IgD-negative memory B cell (primary cell): Measurements from ENCODE around the gene KIRREL3. TPM values are rescaled to one million over a fixed set of nuclear protein-coding genes. Genes with fewer than 3 reads are reported as not detected.
A peak's percentile ranks its signal among the peaks of the same experiment; 100 is the strongest.

ENCODE experiments used
- H3K27ac Mint-ChIP-seq, 3 donors: one replicate each; pipeline ENCODE4 v1.8.0; 2020 to 2022; ENCODE audit warnings: mild to moderate bottlenecking in 3 of 3, mixed read lengths in 3 of 3, moderate library complexity in 1 of 3
- H3K27me3 Mint-ChIP-seq: one replicate; pipeline ENCODE4 v1.8.0; 2021; ENCODE audit warnings: mixed read lengths
- H3K36me3 Mint-ChIP-seq: one replicate; pipeline ENCODE4 v1.8.0; 2020; ENCODE audit warnings: mild to moderate bottlenecking, mixed read lengths
- H3K4me1 Mint-ChIP-seq, 3 donors: one replicate each; pipeline ENCODE4 v1.8.0; 2020 to 2022; ENCODE audit warnings: mixed read lengths in 3 of 3, mild to moderate bottlenecking in 1 of 3
- H3K4me3 Mint-ChIP-seq, 4 donors: one replicate each; pipeline ENCODE4 v1.8.0; 2020 to 2022; ENCODE audit warnings: mild to moderate bottlenecking in 4 of 4, mixed read lengths in 4 of 4, moderate library complexity in 3 of 4
- H3K9me3 Mint-ChIP-seq, 3 donors: one replicate each; pipeline ENCODE4 v1.8.0; 2020 to 2021; ENCODE audit warnings: mixed read lengths in 3 of 3, mild to moderate bottlenecking in 1 of 3
- polyA plus RNA-seq: library from polyadenylated mRNA; unstranded; fragments of 300-500 nt; fragmentation: Illumina TruSeq; gene quantifications from one replicate; pipeline ENCODE4 v1.2.3, GENCODE V29; 2021

The KIRREL3 gene
- polyA plus RNA-seq, 1 donor from 2014 or later = not detected

DNA sequence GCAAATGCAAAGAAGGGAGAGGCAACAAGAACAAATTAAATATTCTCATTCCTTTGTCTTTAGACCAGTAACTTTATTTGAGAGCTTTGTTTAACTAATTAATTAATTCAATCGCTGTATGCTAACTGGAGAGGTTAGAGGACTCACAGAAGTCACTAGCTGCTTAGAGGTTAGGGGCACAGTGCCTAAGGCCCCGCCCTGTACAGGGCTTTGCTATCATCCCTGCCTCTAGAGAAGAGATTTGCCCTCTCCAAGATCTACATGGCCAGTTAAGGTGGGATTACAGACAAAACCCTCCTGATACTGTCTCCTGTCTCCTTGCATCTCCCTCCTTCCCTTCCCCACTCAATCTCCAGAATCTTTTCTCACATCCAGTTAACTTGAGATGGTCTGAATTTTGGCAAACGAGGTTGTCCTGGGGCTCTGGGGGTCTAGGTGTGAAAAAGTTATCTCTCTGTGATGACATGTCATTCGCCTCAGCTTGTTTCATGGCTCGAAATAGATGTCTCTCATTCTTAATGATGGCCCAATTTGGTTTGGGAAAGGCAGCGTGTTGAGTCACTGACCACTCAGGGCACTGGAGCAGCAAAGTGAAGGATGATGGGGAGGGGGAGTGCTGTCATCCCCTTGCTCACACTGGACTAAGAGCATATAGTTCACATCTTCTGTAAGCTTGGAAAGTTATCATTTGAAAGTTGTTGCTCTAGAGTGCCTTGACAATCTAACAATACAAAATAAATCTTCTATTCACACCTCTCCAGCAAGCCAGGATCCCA lies 190.9 kb downstream of the KIRREL3 start:
- peaks cover 3% of the 10 kb centered on the region for H3K27me3 Mint-ChIP-seq
- H3K27ac Mint-ChIP-seq = no peak overlapping the region
- peaks cover 0 to 2% (median 0%) of the 10 kb centered on the region in 3 donors for H3K9me3 Mint-ChIP-seq
- H3K4me3 Mint-ChIP-seq = no peak overlapping the region
- H3K4me1 Mint-ChIP-seq = no peaks in the 10 kb centered on the region
- H3K36me3 Mint-ChIP-seq = no peaks in the 10 kb centered on the region

- Mint-ChIP-seq H3K27ac (no peak overlapping the region), H3K9me3 (no peaks in the 10 kb centered on the region), H3K36me3 (no peaks in the 10 kb centered on the region), H3K4me3 (no peak overlapping the region), H3K27me3 (no peaks in the 10 kb centered on the region), H3K4me1 (no peaks in the 10 kb centered on the region)
Observed at GRCh38 chr11:126808836-126809235, 191.7 kb downstream of the KIRREL3 start.

- Mint-ChIP-seq H3K27ac (no peak overlapping the region), H3K36me3 (no peaks in the 10 kb centered on the region), H3K27me3 (no peaks in the 10 kb centered on the region), H3K4me3 (no peak overlapping the region), H3K9me3 (no peaks in the 10 kb centered on the region), H3K4me1 (no peaks in the 10 kb centered on the region)
Observed at GRCh38 chr11:126808296-126808695, 192.3 kb downstream of the KIRREL3 start.

GRCh38 chr11:126805870-126806269 lies 194.7 kb downstream of the KIRREL3 start:
- H3K4me1 Mint-ChIP-seq = no peaks in the 10 kb centered on the region
- no peak overlapping the region for H3K4me3 Mint-ChIP-seq
- H3K36me3 Mint-ChIP-seq = no peaks in the 10 kb centered on the region

GRCh38 chr11:126804363-126804762 lies 196.2 kb downstream of the KIRREL3 start:
- no peak overlapping the region for H3K27ac Mint-ChIP-seq
- H3K4me1 Mint-ChIP-seq = no peaks in the 10 kb centered on the region
- H3K36me3 Mint-ChIP-seq = no peaks in the 10 kb centered on the region
- no peaks in the 10 kb centered on the region for H3K27me3 Mint-ChIP-seq
- no peaks in the 10 kb centered on the region for H3K9me3 Mint-ChIP-seq
- H3K4me3 Mint-ChIP-seq = no peak overlapping the region

More at GRCh38 chr11:126805870-126806269, 194.7 kb downstream of the KIRREL3 start:
- Mint-ChIP-seq H3K9me3 (no peaks in the 10 kb centered on the region), H3K27me3 (no peaks in the 10 kb centered on the region), H3K27ac (no peak overlapping the region)

DNA sequence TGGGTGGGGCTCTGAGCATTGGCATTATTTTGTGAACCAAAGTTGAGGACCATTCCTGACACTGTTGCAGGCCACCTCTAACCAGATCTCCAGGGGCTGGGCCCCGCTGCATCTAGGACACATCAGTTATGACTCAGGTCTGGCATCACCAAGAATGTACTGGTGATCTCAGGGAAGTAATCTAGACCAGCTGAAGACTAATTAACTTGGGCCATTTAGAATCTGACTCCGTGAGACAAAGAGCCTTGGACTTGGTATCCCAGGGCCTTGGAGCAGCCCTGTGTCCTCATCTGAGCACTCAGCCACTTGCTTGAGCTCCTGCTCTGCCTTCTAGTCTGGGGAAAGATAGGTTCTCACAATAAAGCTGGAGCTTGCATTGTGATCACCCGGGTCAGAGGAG lies 200.6 kb downstream of the KIRREL3 start:
- H3K27ac Mint-ChIP-seq = no peak overlapping the region
- H3K4me1 Mint-ChIP-seq = no peaks in the 10 kb centered on the region
- H3K9me3 Mint-ChIP-seq = peaks cover 3 to 5% (median 5%) of the 10 kb centered on the region in 3 donors
- no peaks in the 10 kb centered on the region for H3K36me3 Mint-ChIP-seq
- no peaks in the 10 kb centered on the region for H3K27me3 Mint-ChIP-seq
- no peak overlapping the region for H3K4me3 Mint-ChIP-seq

GRCh38 chr11:126797457-126798169 lies 203.0 kb downstream of the KIRREL3 start:
- no peaks in the 10 kb centered on the region for H3K4me1 Mint-ChIP-seq
- peak overlapping the region in 1 of 4 donors; percentile 44 for H3K4me3 Mint-ChIP-seq
- H3K27me3 Mint-ChIP-seq = no peaks in the 10 kb centered on the region
- H3K9me3 Mint-ChIP-seq = peaks cover 5 to 6% (median 5%) of the 10 kb centered on the region in 3 donors
- H3K36me3 Mint-ChIP-seq = no peaks in the 10 kb centered on the region
- no peak overlapping the region for H3K27ac Mint-ChIP-seq

DNA sequence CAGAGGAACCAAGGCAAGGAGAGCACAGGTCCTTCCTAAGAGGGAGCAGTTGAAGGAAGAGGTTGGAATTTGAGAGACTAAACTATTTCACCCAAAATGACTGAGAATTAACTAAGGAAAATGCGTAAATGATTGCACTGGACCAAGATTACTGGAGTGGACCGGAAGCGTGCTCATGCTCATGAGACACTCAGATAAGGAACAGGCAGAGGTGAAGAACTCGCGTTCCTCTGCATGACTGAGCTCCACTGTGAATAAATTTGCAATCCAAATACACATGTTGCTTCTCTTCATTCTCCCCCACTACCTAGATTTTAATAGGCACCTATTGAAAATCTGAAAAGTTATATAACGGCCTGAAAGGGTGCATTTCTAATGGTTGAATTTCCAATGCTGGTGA lies 207.0 kb downstream of the KIRREL3 start:
- no peak overlapping the region for H3K27ac Mint-ChIP-seq
- H3K27me3 Mint-ChIP-seq = peaks cover 2% of the 10 kb centered on the region
- peaks cover 0 to 5% (median 4%) of the 10 kb centered on the region in 3 donors for H3K9me3 Mint-ChIP-seq
- H3K4me3 Mint-ChIP-seq = no peak overlapping the region
- H3K4me1 Mint-ChIP-seq = no peaks in the 10 kb centered on the region
- H3K36me3 Mint-ChIP-seq = no peaks in the 10 kb centered on the region

- no peak overlapping the region for H3K27ac Mint-ChIP-seq
- no peaks in the 10 kb centered on the region for H3K36me3 Mint-ChIP-seq
- H3K4me1 Mint-ChIP-seq = no peaks in the 10 kb centered on the region
- peaks cover 0 to 5% (median 4%) of the 10 kb centered on the region in 3 donors for H3K9me3 Mint-ChIP-seq
- H3K27me3 Mint-ChIP-seq = peaks cover 2% of the 10 kb centered on the region
- H3K4me3 Mint-ChIP-seq = no peak overlapping the region
Observed at GRCh38 chr11:126791991-126792390, 208.6 kb downstream of the KIRREL3 start.

DNA sequence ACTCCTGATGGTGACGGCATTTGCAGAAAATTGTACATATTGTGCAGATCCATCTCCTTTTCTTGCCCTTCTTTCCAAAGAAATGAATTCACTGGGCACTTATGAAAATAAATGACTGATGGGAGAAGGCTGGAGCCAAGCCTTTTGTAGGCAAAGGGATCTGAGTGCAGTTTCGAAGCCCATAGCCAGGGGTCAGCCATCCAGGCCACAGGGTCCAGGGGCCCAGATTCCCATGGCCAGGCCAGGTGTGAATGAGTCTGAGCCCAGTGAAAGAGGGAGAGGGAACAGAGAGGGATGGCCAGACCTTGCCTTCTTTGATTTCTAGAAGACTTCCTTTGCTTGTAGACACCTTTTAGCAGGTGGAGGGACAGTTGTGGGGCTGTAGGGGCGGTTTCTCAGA lies 209.1 kb downstream of the KIRREL3 start:
- no peak overlapping the region for H3K4me3 Mint-ChIP-seq
- peaks cover 0 to 5% (median 4%) of the 10 kb centered on the region in 3 donors for H3K9me3 Mint-ChIP-seq
- H3K36me3 Mint-ChIP-seq = no peaks in the 10 kb centered on the region
- no peak overlapping the region for H3K27ac Mint-ChIP-seq
- peaks cover 2% of the 10 kb centered on the region for H3K27me3 Mint-ChIP-seq
- H3K4me1 Mint-ChIP-seq = no peaks in the 10 kb centered on the region

- no peaks in the 10 kb centered on the region for H3K36me3 Mint-ChIP-seq
- no peaks in the 10 kb centered on the region for H3K4me1 Mint-ChIP-seq
- H3K27ac Mint-ChIP-seq = no peak overlapping the region
- peaks cover 2% of the 10 kb centered on the region for H3K27me3 Mint-ChIP-seq
- H3K9me3 Mint-ChIP-seq = peaks cover 0 to 5% (median 4%) of the 10 kb centered on the region in 3 donors
- no peak overlapping the region for H3K4me3 Mint-ChIP-seq
Observed at GRCh38 chr11:126790550-126791081, 210.0 kb downstream of the KIRREL3 start.

DNA sequence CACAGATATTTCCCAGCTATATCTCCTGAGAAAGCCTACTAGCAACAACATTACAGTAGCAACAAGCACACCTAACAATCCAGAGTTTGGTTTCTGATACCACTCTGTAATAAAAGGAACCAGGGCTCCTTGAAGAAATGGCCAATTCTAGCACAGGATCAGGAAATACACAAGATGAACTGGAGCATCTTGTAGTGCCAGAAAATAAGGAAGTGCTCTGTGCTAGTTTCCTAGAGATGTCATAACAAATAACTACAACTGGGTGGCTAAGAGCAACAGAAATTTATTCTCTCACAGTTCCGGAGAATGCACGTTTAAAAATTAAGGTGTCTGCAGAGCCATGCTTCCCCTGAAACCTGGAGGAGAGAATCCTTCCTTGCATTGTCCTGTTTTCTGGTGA lies 217.8 kb downstream of the KIRREL3 start:
- Mint-ChIP-seq H3K27ac (no peak overlapping the region), H3K9me3 (peaks cover 0 to under 1% (median 0%) of the 10 kb centered on the region in 3 donors), H3K27me3 (peaks cover 3% of the 10 kb centered on the region), H3K4me3 (no peak overlapping the region), H3K36me3 (no peaks in the 10 kb centered on the region), H3K4me1 (peaks cover 0 to 1% (median 0%) of the 10 kb centered on the region in 3 donors)

GRCh38 chr11:126781942-126782341 lies 218.6 kb downstream of the KIRREL3 start:
- Mint-ChIP-seq H3K27ac (no peak overlapping the region), H3K4me1 (peaks cover 0 to 1% (median 0%) of the 10 kb centered on the region in 3 donors), H3K9me3 (peaks cover 0 to 2% (median 0%) of the 10 kb centered on the region in 3 donors), H3K36me3 (no peaks in the 10 kb centered on the region), H3K4me3 (no peak overlapping the region), H3K27me3 (peaks cover 6% of the 10 kb centered on the region)

DNA sequence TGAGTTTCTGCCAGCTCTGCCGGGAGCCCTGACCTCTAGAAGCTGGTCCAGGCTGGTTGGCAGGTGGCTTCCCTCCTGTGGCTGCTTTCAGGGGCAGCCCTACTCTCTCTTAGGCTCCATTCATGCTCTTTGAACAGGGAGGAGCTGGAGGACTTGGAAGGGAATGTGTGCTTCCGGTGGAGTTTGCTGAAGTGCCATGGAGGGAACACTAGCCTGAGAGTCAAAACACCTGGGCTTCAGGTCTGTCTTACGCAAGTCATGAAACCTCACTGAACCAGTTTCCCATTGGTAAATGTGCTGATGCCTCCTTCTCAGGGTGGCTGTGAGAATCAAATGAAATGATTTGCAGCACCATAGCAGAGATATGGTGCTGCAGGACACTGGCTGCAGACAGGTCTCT lies 224.5 kb downstream of the KIRREL3 start:
- peaks cover 0 to under 1% (median 0%) of the 10 kb centered on the region in 3 donors for H3K4me1 Mint-ChIP-seq

GRCh38 chr11:126772267-126772666 lies 228.3 kb downstream of the KIRREL3 start:
- Mint-ChIP-seq H3K36me3 (no peaks in the 10 kb centered on the region), H3K4me3 (no peak overlapping the region), H3K4me1 (no peaks in the 10 kb centered on the region), H3K9me3 (peaks cover 0 to 3% (median 0%) of the 10 kb centered on the region in 3 donors), H3K27me3 (peaks cover 5% of the 10 kb centered on the region), H3K27ac (no peak overlapping the region)

More for the DNA sequence above, 224.5 kb downstream of the KIRREL3 start:
- Mint-ChIP-seq H3K9me3 (peaks cover 0 to 2% (median 0%) of the 10 kb centered on the region in 3 donors), H3K36me3 (no peaks in the 10 kb centered on the region), H3K27ac (no peak overlapping the region), H3K4me3 (no peak overlapping the region), H3K27me3 (peaks cover 8% of the 10 kb centered on the region)
